NCI-H1092 (cell line): ENCODE measurements around the gene TNFSF13.
A peak's percentile ranks its signal among the peaks of the same experiment; 100 is the strongest.

Experiments
- DNase-seq: peaks from one replicate; lab custom pipeline; 2025; lab: John Stamatoyannopoulos, UW

The TNFSF13 gene

GRCh38 chr17:7575481-7575883 lies 16.9 kb downstream of the TNFSF13 start:
- no peak for DNase-seq

GRCh38 chr17:7575959-7576358 lies 17.4 kb downstream of the TNFSF13 start:
- no peak for DNase-seq

- no peak for DNase-seq
Observed at GRCh38 chr17:7576432-7576937, 17.9 kb downstream of the TNFSF13 start.

GRCh38 chr17:7577327-7578199 lies 19.0 kb downstream of the TNFSF13 start:
- DNase-seq: no peak

- DNase-seq: no peak
Observed at GRCh38 chr17:7579001-7579833, 20.7 kb downstream of the TNFSF13 start, which contains the start of gene CD68. Gene CD68 (plus strand): TSS chr17:7579638. CDS start chr17:7579678, 40 bp downstream.

GRCh38 chr17:7579834-7580603 lies 21.5 kb downstream of the TNFSF13 start:
- DNase-seq: no peak

- DNase-seq: no peak
Observed at GRCh38 chr17:7580604-7581575, 22.3 kb downstream of the TNFSF13 start.

- DNase-seq: no peak
Observed at GRCh38 chr17:7582396-7583252, 24.1 kb downstream of the TNFSF13 start.

- peak; percentile 91 for DNase-seq
Observed at GRCh38 chr17:7583253-7584109, 24.9 kb downstream of the TNFSF13 start, which contains the start of gene MPDU1. Gene MPDU1 (plus strand): TSS chr17:7583852. CDS start chr17:7583863, 11 bp downstream.

GRCh38 chr17:7586673-7587419 lies 28.3 kb downstream of the TNFSF13 start:
- DNase-seq: no peak

GRCh38 chr17:7587420-7588151 lies 29.0 kb downstream of the TNFSF13 start:
- no peak for DNase-seq

GRCh38 chr17:7588553-7589203 lies 30.1 kb downstream of the TNFSF13 start:
- no peak for DNase-seq

- no peak for DNase-seq
Observed at GRCh38 chr17:7589204-7589868, 30.8 kb downstream of the TNFSF13 start.

GRCh38 chr17:7589891-7590691 lies 31.5 kb downstream of the TNFSF13 start, which contains the start of gene SOX15:
Gene SOX15 (minus strand): TSS chr17:7590094. CDS start chr17:7589676, 418 bp downstream.
- no peak for DNase-seq

GRCh38 chr17:7590743-7591142 lies 32.2 kb downstream of the TNFSF13 start:
- no peak for DNase-seq
